EH (cell line): ENCODE data around the gene KLF8.
"Not testable (repeated sequence)": the region's sequence is repeated elsewhere in the genome, so short reads cannot be mapped to it uniquely, and the experiment has no call there.

Source experiments
- DNase-seq: peaks from one replicate; pipeline ENCODE4 v3.0.0-alpha.2; 2015; ENCODE audit warnings: low read depth

The KLF8 gene

DNA sequence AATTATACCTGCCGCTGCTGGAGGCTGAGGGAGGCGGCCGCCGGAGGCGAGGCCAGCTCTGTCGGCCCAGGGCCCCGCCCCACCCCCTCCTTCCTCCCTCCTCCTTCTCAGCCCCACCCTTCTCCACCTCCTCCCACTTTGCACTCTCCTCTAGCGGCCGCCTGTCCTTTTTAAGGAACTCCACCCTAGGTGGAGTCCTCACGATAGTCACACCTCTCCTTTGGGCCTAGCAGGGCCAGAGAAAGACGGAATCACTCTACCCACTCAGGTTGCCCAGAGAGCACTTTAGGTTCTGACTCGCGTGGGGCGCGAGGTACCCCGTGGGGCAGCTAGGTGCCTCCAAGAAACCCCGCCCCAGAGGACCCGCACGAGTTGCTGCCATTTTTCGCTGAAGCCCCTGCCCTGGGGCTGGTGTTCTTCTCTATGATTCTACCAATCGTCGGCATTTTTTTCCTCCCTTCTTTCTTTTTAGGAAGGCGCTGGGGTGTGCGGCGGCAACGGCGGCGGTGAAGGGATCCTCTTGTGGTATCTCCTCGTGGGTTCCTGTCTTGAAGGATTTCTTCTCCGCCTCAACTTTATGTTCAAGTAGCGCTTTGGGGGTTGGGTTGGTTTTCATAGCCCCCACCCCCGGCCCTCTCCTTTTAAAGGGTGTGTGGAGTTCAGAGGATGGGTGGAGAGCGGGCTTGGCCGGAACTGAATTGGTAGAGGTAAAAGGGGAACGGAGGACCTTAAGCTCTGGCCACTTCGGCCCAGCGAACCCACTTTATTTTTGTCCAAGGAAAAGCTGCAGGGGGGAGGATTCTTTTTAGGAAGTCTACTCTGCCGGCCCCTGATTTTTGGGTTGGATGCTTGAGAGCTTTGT is at the start of gene KLF8:
Gene KLF8, plus strand, starts transcription at position 136 of the 862 bp plus-strand sequence. CDS start 979 bp downstream, outside the sequence.
- DNase-seq = peak; percentile 0

GRCh38 chrX:56206945-56207344 is 25.2 kb upstream of the KLF8 start:
- DNase-seq = not testable (repeated sequence)

DNA sequence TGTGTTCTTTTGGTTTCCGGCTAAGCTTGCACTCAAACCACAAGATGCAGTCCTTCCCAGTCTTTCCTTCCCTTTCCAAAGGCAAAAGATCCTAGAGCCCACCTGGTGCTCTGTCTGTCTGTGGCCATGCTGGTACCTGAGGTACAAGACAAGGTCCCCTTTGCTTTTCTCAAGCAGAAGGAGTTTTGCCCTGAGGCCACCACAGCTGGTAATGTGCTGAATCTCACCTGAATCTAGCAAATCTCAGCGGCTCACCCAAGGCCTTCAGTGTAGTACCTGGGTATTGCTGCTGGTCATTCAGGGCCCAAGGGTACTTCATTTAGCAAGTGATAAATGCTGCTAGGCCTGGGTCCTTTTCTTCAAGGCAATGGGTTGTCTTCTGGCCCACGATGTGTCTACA is 20.5 kb upstream of the KLF8 start:
- no peak for DNase-seq

GRCh38 chrX:56216332-56216731 is 15.8 kb upstream of the KLF8 start:
- no peak for DNase-seq

GRCh38 chrX:56219700-56220099 is 12.5 kb upstream of the KLF8 start:
- no peak for DNase-seq

GRCh38 chrX:56221101-56221500 is 11.1 kb upstream of the KLF8 start:
- DNase-seq = no peak

DNA sequence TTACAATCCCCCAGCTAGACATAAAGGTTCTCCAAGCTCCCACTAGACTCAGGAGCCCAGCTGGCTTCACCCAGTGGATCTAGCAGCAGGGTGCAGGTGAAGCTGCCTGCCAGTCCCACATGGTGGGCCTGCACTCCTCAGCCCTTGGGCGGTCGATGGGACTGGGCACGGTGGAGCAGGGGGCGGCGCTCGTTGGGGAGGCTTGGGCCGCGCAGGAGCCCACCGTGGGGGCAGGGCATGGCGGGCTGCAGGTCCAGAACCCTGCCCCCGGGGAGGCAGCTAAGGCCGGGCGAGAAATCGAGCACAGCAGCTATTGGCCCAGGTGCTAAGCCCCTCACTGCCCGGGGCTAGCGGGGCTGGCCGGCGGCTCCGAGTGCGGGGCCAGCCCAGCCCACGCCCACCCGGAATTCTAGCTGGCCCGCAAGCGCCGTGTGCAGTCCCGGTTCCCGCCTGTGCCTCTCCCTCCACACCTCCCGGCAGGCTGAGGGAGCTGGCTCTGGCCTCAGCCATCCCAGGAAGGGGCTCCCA is 9.6 kb upstream of the KLF8 start:
- DNase-seq = no peak

GRCh38 chrX:56226980-56227379 is 5.2 kb upstream of the KLF8 start:
- DNase-seq = no peak

- no peak for DNase-seq
Measured at GRCh38 chrX:56228914-56229313, 3.2 kb upstream of the KLF8 start.

DNA sequence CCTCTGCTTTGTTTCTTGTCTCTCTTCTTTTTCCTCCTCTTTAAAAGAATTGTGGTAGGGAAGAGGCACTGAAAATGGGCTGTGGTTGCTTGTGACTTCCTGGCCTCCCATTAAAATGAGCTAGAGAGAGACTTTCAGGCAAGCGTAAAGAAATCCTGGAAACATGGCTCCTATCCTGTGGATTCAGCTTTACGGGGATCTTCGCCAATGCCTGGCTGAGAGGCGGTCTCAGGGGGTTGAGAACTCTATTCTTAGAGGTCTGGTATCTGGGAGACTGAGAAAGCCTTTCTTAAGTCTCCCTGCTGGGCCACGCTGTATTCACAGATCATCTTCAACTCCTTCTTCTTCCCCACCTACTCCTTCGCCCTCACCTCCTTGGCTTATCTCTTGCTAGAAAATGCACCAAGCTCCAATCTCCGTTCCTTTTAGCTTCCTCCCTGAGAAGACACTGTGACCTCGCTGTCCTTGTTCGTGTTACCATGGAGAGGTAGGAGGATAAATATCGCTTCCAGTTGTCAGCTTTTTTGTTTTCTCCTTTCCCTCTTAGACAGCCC is 542 bp upstream of the KLF8 start:
- DNase-seq = no peak

DNA sequence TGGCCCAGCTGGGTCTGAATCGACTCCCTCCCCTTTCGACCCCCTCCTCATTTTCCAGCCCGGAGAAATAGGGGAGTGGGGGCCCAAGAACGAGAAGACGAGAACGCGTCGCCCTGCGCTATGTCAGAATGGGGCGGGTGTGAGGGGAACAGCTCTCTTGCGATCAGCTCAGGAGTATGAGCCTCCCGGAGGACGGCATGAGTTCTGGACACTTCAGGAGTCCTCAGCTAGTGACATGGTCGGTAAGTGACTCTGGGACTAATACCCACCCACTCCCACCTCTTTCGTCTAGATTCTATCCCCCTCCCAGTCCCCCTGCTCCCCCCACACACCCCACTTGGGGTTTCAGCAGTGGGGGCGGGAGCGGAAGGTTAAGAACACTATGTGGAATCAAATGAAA is 944 bp downstream of the KLF8 start:
- DNase-seq = no peak

GRCh38 chrX:56233682-56234081 is 1.5 kb downstream of the KLF8 start:
- DNase-seq = no peak

DNA sequence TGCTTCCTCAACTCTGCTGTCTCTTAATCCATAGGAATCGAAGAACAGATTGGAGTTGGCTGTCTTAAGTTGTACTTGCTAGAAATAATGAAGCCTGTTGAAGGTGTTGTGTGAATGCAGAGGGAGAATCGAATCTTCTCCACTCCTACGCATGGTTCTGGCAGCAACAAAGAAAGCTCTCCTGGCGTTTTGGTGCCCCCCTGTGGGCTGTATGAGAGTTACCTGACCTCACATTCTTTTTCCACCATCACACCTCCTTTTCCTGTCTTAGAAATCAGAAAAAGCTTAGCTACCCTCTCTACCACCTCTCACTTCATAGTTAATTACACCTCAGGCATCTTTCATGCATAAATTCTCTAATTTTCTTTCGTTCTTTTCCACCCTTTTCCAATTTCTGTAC is 16.3 kb downstream of the KLF8 start:
- peak; percentile 41 for DNase-seq

DNA sequence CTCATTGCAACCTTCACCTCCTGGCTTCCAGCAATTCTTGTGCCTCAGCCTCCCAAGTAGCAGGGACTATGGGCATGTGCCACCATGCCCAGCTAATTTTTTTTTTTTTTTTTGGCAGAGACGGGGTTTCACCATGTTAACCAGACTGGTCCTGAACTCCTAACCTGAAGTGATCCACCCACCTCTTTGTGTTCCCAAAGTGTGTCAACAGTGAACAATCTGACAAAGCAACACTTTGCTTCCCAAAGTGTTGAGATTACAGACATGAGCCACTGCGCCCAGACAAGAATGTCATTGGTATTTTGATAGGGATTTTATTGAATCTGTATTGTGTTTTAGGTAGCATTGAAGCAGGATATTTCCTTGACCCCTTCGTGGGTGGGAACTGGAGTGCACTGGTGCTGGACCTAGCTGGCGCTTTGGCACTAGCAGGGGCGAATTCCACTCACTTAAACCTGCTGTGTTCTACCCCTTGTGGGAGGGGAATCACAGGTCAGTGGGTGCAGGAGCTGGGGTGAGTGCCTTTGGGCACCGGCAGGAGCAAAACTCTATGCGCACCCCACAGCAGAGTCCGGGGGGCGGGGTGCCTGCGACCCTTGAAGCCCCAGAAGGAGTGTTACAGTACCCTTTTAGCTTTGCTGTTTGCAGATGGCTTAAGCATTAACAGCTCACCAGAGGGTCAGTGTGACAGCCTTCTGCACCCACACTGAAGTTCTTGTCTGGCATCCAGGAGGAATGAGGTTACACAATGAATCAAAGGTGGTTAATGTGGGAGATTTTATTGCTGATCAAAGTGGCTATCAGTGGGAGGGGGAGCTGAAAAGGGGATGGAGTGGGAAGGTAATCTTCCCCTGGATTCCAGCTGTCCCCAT is 21.9 kb downstream of the KLF8 start:
- no peak for DNase-seq

GRCh38 chrX:56268888-56269287 is 36.7 kb downstream of the KLF8 start:
- DNase-seq = no peak

DNA sequence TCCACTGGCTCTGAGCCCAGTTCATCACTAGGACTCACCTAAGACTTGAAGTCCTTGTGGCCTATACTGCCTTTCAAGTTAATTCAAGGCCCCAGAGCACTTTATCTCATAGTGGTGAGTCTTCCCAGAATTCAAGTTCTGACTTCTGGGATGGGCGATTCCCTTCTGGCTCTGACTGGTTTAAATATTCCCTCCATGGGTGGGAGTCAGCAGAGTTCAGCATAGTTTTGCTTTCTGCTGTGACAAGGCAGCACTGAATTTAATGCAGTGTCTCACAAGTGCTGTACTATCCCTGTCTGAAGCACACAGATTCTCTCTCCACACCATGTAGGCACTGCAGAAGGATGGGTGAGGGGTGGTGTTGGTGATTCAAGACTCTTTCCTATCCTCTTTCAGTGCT is 46.5 kb downstream of the KLF8 start:
- no peak for DNase-seq

- no peak for DNase-seq
Measured at GRCh38 chrX:56279863-56280262, 47.7 kb downstream of the KLF8 start.

DNA sequence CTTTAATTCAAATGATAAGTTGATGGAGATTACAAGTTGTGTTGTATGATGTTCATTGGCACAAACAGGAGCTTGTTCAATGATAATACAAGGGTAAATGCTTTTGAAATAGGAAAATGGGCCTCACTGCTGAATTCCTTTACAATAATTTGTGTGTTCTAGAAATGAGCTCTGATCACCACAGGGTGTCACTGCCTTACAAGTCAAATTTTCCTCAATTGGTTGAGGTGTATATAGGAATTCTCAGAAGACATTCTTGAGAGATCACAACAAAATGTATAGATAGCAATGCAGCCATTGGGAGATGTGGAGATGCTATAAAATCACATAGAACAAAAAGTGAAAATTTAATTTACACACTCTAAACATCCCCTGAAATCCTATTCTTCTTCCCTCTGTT is 49.6 kb downstream of the KLF8 start:
- DNase-seq = peak; percentile 5

DNA sequence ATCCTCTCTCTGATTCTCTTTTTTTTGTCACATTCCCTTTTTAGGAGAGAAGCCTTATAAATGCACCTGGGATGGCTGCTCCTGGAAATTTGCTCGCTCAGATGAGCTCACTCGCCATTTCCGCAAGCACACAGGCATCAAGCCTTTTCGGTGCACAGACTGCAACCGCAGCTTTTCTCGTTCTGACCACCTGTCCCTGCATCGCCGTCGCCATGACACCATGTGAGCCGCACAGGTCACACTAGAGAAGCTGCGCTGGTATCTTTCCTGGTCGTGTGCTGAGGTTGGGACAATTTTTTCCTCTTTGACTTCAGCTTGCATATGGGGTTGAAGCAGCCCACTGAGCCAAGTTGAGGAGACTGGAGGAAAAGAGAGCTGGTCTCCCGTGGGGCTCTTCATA is 52.1 kb downstream of the KLF8 start:
- no peak for DNase-seq

DNA sequence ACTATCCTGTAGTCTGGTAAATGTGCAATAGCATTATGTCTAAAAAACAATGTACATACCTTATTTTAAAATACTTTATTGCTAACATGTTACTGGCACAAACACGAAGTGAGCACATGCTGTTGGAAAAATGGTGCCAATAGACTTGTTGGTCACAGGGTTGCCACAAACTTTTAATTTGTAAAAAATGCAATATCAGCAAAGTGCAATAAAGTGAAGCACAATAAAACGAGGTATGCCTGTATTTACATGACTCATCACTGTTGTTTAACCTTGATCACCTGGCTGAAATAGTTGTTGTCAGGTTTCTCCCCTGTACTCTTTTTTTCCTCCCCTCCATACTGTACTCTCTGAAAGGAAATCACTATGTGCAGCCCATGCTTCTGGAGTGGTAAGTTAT is 56.5 kb downstream of the KLF8 start:
- no peak for DNase-seq

- DNase-seq = no peak
Measured at GRCh38 chrX:56289449-56289848, 57.3 kb downstream of the KLF8 start.

GRCh38 chrX:56308726-56309125 is 76.6 kb downstream of the KLF8 start:
- DNase-seq = no peak

GRCh38 chrX:56309881-56310280 is 77.7 kb downstream of the KLF8 start:
- no peak for DNase-seq
